GM19395 (cell line): ENCODE data around the gene DLG2.

Experiments
- ATAC-seq: cut with Tn5 transposase; IDR thresholded peaks from one replicate; pipeline ENCODE4 v1.9.1; 2021; ENCODE audit warnings: mild to moderate bottlenecking, moderate library complexity; ENCODE audit not compliant: unreplicated experiment

The DLG2 gene

GRCh38 chr11:84249344-84250135, 1377.6 kb downstream of the DLG2 start:
- ATAC-seq, result peak; percentile 75

DNA sequence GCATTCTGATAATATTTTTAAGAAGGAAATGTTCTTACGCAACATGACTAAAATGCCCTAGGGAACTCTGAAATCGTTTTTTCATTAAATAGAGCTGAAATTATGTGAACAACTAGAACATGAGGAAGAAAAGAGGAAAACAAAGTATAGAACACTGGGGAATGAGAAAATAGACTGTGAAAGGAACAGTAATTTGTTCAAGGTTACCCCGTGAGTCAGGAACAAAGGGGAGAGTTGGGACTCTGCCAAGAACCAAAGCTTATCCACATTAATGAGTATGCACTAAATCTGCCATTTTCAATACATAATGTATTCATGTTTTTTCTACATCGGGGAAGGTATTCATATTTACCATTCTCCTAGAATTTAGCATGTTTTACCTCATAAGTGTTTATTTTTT, 1379.2 kb downstream of the DLG2 start:
- ATAC-seq, result no peak

- no peak for ATAC-seq
Measured at GRCh38 chr11:84247129-84247528, 1380.0 kb downstream of the DLG2 start.

DNA sequence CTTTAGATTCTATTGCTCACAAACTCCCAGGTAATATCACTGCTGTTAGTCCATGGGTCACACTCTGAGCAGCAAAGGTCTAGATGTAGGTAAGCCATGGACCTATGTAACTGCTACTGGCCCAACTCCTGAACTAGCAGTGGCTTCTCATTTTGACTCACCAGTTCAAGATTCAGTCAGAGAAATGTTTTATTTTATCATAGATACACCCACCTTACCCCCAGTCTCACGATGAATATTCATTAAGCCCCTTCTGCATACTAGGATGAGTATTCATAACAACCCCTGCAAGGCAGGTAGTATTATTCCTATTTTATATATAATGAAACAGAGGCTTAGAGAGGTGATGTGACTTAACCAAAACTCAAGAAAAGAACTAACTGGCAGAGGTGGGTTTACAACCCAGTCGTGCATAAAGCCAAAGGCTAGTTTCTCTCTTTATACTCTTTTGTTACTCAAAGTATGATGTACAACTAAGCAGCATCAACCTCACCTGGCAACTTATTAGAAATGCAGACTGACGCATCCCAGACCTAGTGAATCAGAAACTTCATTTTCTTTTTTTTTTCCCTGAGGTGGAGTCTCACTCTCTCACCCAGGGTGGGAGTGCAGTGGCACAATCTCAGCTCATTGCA, 1383.4 kb downstream of the DLG2 start:
- ATAC-seq, result peak; percentile 81

DNA sequence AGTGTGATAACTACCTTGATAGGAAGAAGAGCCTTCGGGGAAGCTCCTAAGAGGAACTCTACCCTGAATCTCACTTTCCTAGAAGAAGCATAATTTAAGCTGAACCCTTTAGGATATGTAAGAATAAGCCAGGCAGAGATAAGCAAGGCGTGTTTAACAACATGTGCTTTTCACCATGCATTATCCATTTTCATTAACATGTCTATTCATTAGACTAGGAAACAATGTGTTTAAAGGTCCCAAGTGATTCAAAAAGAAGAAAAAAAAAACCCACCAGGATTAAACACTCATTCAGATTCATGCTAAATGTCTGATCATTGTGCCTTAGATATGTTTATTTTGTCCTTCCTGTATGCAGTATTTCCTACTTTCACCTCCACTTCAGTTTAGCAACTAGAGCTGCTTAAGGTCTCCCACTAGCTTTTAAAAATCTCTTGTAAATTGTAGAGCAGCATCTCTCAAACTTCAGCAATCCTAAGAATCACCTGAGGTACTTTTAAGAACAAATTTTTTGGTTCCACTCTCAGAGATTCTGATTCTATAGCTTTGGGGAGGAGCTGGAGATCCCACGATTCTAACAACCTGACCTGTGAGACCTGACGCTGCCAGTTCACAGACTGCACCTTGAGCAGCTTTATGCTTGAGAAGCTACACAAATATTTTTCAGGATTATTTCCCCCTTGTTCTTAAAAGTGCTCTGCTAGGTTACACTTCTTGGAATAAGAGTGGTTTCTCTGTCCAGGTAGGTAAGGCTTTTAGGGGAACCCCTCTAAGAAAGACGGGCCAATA, 1385.6 kb downstream of the DLG2 start:
- no peak for ATAC-seq

DNA sequence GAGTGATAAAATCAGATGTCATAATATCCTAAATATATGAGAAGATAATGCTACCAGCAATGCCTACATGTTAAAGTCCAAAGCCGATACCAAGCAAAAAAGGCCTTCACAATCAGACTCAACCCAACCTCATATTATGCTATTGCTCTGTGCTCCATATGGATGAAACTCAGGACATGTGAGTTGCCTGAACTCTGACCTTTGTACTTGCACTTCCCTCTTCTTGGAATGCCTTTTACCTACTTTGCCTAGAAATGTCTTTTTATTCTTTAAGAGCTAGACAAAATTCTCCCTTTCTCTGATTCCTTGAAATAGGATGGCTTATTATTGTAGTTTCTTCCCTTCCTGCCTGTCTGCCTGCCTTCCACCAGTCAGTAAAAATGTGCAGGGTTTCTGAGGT, 1386.3 kb downstream of the DLG2 start:
- no peak for ATAC-seq

DNA sequence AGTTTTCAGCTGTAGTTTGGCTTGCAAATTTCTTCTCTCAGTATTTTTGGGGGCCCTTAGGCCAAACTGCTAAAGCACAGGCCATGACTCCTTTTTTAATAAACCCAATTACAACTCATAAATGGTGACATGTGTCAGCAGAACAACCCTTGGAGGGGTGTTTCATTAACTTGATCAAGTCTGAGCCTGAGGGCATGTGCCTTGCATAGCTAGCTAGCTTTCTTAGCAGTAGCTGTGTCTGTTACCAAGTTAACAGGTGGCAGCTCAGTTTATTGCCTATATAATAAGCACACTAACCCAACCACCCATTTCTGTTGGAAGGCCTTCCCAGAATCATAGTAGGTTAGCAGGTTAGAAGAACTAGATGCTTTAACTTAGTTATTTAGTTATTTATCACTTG, 1390.7 kb downstream of the DLG2 start:
- ATAC-seq, result no peak

- no peak for ATAC-seq
Measured at GRCh38 chr11:84234462-84235202, 1392.5 kb downstream of the DLG2 start.

GRCh38 chr11:84234011-84234410, 1393.1 kb downstream of the DLG2 start:
- no peak for ATAC-seq

DNA sequence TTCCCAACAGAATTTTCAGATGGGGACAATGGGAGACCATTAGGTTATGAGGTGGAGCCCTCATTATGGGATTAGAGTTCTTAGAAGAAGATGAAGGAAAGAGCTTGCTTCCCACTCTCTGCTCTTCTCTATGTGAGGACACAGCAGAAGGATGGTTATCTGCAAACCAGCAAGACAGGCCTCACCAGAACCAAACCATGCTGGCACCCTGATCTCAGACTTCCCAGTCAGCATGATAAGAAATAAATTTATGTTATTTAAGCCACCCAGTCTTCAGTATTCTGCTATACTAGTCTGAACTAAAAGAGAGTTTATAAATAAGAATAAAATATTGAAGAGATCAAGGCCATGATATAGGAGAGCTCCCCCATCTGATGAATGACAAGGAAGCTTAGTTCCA, 1394.6 kb downstream of the DLG2 start:
- ATAC-seq, result no peak

DNA sequence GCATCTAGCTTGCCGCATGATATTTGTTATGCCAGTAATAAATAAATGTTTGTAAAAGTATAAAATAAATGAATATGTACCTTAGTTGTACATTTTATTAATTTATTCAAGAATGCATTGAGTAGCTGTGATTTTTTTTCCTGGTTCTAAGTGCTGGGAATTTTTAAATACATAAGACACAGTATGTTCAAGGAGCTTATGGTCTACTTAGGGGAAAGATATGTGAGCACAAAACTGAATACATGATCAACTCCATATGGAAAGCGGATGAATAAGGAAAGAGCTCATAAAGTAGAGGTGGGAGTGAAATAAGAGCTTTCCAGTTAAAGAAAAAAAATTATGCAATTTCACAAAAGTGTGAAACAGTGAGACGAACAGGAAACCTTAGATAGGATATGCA, 1396.7 kb downstream of the DLG2 start:
- ATAC-seq, result no peak

GRCh38 chr11:84227970-84228665, 1399.0 kb downstream of the DLG2 start:
- ATAC-seq, result no peak

DNA sequence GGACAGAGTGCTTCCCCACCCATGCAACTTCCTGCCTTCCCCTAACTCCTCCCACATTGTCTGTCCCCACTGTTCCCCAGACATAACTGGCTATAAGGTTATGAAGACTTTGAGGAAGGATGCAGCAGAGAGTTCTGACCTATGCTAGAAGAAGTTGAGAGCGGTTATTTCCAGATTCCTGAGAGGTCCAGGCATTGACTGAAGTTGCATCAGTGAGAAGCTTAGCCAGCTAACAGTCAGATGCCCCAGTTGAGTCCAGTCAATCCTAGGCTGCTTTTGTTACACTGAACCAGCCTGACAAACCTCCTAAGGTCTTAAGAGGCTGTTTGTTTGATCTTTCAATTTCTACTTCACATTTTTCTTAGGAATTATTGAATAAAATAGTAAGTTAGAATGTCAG, 1403.1 kb downstream of the DLG2 start:
- ATAC-seq, result no peak

DNA sequence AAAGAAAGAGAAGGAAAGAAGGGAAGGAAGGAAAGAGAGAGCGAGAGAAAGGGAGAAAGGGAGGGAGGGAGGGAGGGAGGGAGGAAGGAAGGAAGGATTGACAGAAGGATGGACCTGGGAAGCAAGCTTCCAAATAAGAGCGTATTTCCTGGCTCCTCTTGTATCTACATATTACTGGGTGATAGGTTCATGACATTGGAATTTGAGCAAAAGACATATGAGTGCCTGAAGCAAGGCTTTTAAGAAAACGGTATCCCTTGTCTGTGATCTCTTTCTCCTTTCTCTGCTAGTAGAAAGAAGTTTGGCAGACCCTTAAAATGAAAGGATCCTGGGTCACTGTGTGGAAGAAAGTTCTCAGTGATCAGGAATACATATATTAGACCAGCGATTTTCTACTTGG, 1408.8 kb downstream of the DLG2 start:
- no peak for ATAC-seq

GRCh38 chr11:84215672-84216071, 1411.5 kb downstream of the DLG2 start:
- ATAC-seq, result no peak

GRCh38 chr11:84214557-84214956, 1412.6 kb downstream of the DLG2 start:
- ATAC-seq, result no peak

GRCh38 chr11:84212468-84213390, 1414.4 kb downstream of the DLG2 start:
- ATAC-seq, result no peak

GRCh38 chr11:84211896-84212295, 1415.2 kb downstream of the DLG2 start:
- ATAC-seq, result no peak

DNA sequence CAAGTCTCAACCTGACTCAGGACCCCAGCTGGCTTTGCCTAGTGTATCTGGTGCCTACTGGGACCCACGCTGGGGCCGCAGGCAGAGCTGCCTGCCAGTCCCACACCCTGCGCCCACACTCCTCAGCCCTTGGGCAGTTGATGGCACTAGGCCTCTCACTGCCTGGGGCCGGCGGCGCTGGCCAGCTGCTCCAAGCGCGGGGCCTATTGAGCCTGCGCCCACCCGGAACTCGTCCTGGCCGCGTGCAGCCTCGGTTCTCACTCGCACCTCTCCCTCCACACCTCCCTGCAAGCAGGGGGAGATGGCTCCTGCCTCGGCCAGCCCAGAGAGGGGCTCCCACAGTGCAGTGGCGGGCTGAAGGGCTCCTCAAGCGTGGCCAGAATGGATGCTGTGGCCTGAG, 1432.4 kb downstream of the DLG2 start:
- no peak for ATAC-seq
